NCI-H1048 (cell line): ENCODE data around the gene ITPR3.
"Not testable (repeated sequence)": the region's sequence is repeated elsewhere in the genome, so short reads cannot be mapped to it uniquely, and the experiment has no call there.

ENCODE experiments used
- DNase-seq: peaks from one replicate; lab custom pipeline; 2025; lab: John Stamatoyannopoulos, UW

Gene ITPR3

DNA sequence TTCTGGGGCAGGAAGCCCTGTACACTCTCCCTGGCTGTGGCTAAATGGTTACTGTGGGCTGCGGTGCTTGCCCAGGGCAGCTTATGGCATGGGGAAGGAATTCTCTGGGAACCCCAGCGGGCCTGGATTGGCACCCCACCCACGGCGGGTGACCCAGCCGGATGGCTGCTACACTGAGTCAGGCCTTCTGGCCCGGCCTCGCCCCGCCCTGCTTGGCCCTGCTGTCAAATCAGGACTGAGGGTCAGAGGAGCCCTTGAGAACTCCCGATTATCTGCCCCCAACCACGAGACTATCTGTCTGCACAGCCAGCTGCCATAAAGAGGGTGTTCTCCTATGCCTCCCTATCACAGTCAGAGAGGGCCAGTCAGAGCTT is 7.3 kb upstream of the ITPR3 start:
- no peak for DNase-seq

DNA sequence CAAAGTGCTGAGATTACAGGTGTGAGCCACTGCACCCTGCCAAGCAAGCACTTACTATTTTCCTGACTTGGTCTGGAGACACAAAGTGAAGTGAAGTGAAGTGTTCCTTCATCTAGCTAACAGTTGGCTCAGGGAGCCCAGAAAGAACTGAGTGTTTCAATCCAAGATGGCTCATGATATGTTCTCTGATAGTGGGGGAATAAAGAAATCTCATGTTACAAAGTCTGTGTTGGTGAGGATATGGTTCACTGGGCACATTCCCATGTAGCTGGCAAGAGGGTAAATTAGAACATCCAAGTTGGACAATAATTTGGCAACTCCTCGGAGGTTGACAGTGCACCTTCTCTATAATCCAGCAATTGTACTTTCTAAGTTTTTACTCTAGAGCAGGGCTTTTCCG is 5.0 kb upstream of the ITPR3 start:
- no peak for DNase-seq

DNA sequence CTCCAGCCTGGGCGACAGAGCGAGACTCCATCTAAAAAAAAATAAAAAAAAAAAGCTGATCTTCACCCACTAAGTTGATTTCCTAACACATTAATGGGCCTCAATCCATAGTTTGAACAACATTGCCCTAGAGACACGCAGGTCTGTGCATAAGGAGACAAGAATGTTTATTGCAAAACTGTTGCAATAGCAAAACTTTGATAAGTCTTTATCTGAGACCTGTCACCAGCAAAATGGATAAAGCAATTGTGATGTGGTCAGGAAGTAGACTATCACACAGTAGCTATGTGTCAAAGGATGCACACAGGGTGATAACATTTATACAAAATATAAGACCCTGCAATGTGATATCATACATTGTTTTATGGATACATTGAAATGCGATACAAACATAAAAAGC is 4.2 kb upstream of the ITPR3 start:
- no peak for DNase-seq

DNA sequence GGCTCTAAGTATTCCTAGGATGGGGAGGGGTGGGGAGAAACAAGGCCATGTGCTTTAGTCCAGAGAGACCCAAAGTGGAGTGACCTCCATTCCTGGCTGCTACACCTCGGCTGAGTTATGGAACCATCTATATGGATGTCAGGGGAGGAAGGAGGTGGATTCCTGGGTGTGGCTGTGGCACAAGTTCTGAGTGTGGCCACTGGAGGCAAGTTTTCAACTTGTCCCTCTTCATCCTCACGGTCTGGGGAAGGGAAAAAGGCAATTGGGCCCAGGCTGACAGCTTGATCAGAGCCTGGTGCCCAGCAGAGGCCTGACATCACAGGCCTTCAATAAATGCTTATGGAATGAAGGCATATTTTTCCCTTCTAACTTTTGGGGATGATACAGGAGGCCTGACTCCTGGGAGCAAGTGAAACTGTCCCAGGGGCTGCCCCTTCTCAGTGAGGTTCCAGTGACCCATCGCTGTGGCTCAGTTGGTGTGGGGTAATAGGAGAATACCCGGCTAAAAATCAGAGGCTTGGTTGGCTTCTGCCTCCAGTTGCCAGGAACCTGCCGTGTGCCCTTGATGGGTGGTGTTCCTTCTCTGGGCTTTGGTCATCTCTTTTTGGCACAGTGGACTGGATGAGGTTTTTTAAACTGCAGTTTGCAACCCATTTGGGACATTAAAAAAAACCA is 1.8 kb upstream of the ITPR3 start:
- DNase-seq, result no peak

DNA sequence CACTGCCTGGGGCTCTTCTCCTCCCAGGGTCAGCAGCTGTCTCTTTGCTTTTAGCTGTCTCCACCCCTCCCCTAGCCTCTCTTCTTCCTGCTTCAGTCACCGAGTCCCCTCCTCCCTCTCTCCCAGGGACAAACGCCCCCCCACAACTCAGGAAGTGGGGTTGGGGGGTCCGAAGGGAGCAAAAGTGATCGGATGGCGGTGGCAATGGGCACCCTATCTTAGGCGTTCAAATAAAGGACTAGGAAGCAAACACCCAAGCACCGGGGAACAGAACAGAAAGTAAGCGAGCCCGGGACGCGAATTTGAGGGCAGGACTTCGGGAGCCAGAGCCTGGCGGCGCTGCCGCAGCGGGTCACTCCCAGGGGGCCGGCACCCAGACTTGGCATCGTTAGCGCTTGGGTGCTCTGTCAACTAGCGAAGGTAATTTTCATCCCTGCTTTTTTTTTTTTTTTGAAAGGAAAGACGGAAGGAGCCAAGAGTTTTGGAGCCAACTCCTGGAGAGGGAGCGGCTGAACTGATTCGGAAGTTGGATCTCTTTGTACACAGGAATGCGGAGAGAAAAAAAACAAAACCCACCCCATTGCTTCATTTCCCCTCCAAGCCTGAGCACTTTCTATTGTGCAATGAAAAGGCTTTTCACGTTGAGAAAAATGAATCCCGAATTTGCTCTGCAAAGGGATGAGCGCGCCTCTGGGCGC is 815 bp upstream of the ITPR3 start:
- DNase-seq, result no peak

DNA sequence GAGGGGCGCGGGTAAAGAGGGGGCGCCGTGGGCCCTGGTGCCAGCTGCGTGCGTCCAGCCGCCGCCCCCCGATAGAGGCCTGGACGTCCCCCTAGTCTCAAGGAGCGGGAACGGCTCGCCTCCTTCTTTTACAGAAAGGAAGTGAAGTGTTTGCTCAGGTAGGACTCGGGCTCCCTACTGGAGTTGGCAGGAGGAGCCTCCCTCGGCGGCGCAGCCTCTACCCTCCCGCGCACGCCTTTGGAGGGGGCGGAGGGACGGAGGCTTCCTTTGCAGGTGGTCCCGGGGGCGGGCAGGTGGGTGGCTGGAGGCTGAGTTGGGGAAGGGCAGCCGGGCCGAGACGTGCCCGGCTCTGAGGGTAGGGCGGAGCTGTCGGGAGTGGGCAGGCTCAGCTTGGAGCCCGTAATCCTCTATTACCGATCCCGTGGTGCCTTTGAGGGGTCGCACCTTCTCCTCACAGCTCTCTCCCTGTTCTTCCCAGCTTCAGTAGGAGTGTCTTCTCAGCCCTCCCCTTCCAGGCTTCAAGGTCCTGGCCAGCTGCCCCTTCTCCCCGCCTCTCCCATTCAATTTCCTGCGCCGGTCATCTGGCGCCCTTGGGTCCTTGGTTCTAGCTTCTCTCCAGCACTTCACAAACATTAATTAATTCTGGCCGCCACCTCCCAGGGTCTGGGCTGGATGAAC is 728 bp downstream of the ITPR3 start:
- DNase-seq, result no peak

DNA sequence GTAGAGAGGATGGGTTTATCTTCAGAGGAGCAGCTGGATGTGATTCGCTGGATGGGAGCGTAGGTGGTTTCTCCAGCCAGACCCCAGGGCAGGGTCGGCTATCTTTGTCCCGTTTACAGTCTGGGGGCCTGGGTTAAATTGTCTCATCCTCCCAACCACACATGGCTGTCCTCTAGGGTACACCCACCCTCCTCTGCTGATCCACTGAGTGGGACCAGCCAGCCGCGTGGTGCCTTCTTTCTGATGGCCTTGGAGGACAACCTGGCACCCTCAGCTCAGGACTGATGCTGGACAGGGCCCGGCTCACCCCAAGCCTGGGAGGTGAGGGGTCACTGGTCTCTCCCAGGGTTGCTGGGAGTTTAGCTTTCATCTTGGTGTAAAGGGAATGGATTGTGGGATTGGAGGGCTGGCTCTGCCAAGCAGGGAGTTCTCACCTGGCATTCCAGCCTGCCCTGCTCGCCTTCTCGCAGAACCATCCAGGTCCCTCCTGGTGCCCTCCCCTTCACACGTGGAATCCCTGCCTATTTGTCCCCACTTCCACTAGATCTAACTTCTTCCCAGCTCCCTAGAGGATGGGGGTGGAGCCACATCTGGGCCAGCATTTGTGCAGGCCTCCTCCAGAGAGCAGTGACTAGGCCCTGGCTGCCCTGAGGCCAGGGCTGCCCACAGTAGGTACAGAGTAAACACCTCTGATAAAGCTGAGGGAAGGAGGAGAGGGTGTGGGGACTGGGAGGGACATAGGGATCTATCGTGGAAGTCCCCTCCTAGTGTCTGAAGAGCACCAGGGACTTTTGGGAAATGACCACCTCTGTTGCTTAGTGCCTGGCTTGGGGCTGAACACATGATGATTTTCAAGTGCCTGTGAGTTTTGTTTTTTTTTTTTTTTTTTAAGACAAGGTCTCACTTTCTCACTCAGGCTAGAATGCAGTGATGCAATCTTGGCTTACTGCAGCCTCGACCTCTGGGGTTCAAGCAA is 1.6 kb downstream of the ITPR3 start:
- DNase-seq, result no peak

DNA sequence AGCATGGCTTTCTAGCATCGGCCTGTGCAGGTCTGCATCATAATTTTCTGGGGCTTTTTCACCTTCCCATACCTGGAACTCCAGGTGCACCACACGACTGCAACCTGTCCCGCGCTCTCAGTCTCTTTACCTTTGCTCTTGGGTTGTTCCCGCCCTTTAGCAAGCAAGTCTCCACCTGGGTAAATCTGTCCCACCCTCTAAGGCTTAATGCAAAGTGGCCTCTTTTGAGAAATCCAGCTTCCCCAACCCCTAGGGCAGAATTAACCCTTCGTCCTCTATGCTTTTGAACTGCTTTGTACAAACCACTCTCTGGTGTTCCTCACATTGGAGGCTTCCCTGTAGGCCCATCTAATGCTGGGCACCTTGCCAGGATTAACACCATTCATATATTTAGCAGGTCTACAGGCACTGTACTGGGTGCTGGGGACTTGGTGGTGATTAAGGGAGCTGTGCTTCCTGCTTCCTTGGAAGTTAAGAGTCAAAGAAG is 2.8 kb downstream of the ITPR3 start:
- no peak for DNase-seq

DNA sequence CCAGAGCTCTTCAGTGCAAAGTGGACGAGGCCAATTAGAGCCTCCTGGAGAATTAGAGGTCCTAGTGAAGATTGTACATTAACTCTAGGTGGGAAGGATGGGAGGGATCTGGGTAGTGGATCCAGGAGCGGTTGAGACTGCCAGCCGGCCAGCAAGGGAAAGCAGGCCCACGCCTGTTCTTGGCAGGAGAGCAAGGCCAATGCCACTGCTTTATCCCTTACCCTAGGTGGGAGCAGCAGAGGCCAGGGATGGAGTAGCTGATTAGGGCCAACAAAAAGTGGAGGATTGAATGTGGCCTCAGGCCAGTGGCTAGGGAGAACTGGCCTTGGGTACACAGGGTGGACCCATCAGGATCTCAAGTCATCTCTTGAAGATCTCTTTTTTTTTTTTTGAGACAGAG is 3.7 kb downstream of the ITPR3 start:
- no peak for DNase-seq

DNA sequence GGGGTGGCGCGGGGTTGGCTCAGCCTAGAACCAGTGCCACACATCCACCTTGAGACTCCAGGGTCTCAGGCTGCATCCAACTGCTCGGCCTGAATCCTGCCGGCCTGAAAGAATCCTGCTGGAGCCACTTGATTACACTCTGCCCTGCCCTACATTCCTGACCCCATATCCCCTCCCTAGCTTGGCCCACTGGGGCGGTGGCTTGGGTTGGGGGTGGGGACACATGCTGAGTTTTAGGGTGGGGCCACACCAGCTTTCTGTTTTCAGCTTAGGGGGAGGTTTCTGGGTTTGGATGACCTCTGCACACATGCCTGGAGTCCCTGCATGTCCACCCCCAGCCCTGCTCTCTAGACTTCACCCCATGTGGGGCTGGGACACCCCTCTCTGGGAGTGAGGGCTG is 6.8 kb downstream of the ITPR3 start:
- DNase-seq, result no peak

DNA sequence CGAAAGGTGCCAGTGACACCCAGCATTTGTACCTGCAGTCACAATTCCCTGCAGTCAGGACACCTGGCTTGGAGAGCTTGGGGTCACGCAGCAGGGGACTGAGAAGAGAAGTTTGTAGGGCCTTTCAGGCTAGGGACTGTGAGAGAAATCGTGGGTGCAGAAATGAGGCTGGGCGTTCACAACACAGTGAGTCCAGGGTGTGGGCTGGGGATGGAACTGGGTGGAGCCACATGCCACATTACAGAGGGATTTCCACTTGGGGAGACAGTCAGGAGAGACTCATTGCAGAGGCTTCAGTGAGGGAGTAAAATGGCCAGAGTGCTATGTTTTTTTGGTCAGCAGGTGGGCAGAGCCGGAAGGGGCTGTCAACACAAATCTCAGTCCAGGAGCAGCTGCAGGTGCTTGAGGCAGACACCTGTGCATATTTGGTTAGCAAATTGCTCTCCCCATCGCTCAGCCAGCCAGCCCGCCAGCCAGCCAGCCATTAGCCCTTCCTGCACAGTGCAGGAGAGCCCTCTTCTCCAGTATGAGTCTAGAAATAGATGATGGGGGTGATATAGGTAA is 7.4 kb downstream of the ITPR3 start:
- no peak for DNase-seq

DNA sequence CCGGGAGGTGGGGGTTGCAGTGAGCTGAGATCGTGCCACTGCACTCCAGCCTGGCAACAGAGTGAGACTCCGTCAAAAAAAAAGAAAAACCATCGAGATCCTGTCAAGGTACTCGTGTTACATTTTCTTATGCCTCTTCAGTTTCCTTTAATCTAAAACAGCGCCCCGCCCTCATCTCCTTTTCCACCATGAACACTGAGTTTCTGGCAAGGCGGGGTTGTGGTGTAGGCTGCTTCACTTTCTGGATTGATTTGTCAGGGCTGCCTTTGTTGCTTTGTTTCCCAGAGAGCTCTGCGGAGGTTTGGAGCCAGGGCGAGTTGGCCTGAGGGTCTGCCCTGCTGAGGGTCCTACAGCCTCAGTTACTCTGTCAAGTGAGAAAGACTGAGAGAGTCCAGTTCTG is 8.9 kb downstream of the ITPR3 start:
- no peak for DNase-seq

DNA sequence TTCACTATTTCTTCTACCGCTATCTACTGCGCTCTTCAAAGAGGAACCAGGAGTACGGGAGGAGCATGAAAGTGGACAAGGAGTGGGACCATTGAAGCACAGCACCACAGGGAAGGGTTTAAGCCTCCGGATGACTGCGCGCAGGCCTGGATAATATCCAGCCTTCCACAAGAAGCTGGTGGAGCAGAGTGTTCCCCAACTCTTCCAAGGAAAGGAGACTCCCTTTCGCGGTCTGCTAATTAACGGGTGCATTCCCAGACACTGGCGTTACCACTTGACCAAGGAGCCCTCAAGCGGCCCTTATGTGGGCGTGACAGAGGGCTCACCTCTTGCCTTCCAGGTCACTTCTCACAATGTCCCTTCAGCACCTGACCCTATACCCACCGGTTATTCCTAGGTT is 10.4 kb downstream of the ITPR3 start:
- not testable (repeated sequence) for DNase-seq

DNA sequence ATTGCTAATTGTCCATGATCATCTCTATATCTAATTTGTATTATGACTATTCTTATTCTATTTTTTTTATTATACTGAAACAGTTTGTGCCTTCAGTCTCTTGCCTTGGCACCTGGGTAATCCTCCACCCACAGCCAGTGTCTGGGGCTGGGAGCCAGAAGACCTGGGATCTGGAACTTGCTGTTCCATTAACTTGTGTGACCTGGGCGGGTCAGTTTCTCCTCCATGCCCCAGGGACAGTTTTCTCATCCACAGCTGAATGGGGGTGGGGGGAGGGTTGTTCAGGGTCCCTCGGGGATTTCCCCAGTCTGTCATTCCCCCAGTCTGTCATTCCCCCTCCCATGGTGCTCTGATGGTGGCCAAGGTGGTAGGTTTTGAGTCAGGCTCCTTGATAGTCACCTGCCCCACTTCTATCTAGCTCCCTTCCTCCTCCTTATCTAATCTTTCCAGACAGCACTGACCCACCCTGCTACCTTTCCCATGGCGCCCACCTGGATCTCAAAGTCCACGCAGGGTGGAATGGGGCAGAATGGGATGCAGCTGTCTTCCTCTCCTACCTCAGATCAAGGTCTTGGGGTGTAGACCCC is 10.9 kb downstream of the ITPR3 start:
- DNase-seq, result no peak

DNA sequence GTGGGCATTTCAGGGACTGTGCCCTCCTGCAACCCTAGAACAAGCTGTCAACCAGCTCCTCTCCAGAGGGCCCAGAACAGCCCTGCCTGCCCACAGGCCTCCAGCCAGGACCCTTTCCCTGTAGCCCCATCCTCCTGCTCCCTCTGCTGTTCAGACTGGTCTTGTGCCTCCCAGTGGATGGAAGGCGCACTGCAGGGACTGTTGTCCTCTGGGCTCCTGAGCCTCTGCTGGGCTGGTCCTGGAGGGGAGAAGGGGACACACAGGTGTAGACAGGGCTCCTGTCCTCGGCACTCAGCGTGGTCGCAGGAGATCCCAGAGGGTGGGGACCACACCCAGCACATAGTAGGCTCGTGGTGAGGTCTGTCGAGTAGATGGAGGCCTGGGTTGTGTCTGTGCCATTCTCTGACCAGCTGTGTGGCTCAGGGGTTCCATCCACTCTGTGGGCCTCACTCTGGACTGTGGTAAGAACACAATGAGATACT is 11.5 kb downstream of the ITPR3 start:
- DNase-seq, result no peak

DNA sequence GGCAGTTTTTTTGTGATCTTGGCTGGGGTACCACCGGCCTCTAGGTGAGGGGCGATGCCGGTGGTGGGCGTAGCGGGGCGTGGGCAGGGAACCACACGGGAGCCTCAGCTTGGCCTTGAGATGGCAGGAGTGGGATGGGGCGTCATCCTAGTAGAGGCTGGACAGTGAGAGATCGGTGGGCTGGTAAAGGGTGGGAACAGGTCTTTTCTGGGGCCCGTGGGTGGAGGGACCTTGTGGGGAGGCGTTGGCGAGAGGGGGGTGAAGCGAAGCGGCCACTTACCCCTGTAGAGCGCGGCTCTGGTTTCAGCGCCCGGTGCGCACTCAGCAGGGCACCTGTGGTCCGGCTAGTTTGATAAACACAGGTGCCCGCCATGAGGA is 12.0 kb downstream of the ITPR3 start:
- no peak for DNase-seq

DNA sequence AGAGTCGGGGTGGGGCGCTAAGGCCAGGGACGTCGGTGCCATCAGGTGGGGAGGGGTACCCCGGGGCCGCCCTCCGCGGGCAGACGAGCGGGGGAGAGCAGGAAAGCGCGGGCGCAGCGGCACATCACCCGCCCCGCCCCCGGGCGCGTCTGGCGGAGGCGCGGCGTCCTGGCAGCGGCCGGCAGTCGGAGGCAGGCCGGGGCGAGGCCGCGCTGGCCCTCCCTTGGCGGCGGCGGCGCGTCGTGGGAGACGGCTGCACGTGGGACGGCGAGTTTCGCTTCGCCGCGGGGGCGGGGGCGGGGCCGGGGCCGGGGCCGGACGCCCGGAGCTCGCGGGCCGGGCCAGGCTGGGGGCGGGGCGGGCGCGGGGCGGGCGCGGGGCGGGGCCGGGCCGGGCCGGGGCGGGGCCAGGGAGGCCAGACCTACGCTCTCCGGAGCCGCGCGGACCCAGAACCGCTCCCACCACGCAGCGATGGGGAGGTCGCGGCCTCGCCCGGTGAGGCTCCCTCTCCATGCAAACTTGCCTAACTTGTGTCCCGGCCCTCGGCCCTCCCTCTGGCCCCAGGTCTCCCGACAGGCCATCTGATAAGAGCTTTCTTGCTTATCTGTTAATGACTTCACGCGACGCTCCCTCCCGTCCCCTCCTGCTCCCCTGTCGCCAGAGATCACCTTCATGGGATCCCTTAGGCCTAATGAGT is 12.5 kb downstream of the ITPR3 start:
- DNase-seq, result no peak

DNA sequence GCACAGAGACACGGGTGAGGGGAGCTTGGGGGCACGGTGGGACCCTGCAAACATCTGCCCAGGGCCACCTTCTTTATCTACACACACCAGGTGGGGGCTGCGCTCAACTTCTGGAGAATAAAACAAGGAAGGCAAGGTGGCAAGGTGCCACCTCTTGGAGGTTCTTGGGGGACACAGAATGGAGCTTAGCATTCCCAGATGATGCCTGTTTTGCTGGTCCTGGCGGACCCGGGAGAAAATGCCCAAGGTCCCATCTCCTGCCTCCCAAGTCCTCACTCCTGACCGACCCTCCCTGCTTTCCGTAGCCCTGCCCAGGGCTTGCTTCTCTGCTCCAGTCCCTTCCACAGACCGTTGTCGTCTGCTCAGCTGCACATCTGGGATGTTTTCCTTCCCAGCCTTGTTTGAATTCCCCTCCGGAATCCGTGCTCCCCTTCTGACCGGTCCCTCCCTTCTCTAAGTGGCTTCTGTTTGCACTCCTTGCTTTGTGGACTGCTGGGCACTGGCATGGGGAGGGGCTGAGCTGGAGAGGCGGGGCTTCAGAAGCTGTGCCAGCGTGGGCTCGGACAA is 13.1 kb downstream of the ITPR3 start:
- DNase-seq, result no peak

DNA sequence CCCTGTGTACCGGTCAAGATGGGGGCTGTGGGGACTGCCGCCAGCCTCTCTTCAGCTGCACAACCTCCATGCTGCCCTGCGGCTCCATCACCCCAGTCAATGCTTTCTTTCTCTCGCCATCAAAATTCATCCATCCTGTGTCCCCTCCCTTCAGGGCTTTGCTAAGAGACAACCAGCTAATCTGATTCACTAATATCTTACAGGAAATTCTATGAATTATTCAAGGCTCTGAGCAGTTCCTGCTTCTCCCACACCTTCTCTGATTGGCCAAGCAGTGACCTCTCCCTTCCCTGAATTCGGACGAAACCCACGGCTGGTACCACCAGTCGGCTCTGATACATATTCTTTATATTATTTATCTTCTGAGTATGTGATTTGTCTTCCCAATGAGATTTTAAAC is 13.8 kb downstream of the ITPR3 start:
- DNase-seq, result no peak

DNA sequence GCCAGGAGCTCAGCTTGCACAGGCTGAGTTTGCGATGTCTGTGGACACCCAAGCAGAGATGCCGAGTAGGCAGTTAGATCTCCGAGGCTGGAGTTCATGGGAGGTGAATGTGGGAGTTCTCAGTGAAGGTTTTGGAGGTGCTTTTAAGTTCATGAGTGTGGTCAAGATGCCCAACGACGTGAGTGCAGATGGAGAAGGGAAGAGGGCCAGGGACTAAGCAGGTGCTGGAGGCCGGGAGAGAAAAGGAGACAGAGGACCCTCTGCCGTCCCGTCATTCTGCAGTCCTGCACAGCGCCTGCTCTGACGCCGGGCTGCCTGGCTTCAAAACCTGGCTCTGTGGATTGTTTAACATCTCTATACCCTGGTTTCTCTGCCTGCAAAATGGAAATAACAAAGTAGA is 15.5 kb downstream of the ITPR3 start:
- no peak for DNase-seq
